HCT116 (cell line): ENCODE results near the gene MATK. TPM values are rescaled to one million over a fixed set of nuclear protein-coding genes. Genes with fewer than 3 reads are reported as not detected.
"Not testable (repeated sequence)": the region's sequence is repeated elsewhere in the genome, so short reads cannot be mapped to it uniquely, and the experiment has no call there.

Experiments used
- ATAC-seq: fragments of 200-7000 bp; cut with Tn5 transposase; 2 replicates; pipeline ENCODE4 v1.9.1; 2020; ENCODE audit warnings: mild to moderate bottlenecking, moderate library complexity
- BruUV-seq: library from RNA; stranded (reverse); fragments of 400-500 nt; replicated peaks from 2 replicates; lab custom pipeline; 2021; lab: Mats Ljungman, UMichigan
- CTCF ChIA-PET: fragments of 300-600 bp; sonication (Branson Sonifier 250); formaldehyde crosslinking; loops from one replicate; lab custom pipeline; 2021; ENCODE audit warnings: antibody characterized with exemption; lab: Charles Lee
- POLR2A ChIA-PET: fragments of 300-600, 350-600 bp; sonication (Branson Sonifier 250); formaldehyde crosslinking; loops from one replicate; lab custom pipeline; 2021; ENCODE audit warnings: antibody characterized with exemption; lab: Charles Lee
- RAD21 ChIA-PET, 2 experiments: fragments of 300-600 bp; sonication (Branson Sonifier 250); formaldehyde crosslinking; loops; one replicate each; lab custom pipeline; 2023; ENCODE audit warnings: low total read pairs in 2 of 2; ENCODE audit not compliant: uncharacterized antibody in 2 of 2, unreplicated experiment in 2 of 2, low non-redundant PET in 1 of 2; lab: Charles Lee
- DNase-seq: peaks from one replicate; pipeline ENCODE4 v3.0.0-alpha.2; 2010; ENCODE audit warnings: low read depth, low spot score
- H2AFZ ChIP-seq: fragments of 200-600 bp; shearing (Covaris generic), sonication (generic); 2 replicates; pipeline ENCODE4 v1.6.1; 2017; ENCODE audit warnings: low read depth, mixed run types, mixed read lengths, antibody characterized with exemption, low read length; ENCODE audit not compliant: poor library complexity, severe bottlenecking
- H3K27ac ChIP-seq: 2 replicates; pipeline ENCODE4 v1.5.1; 2012; ENCODE audit warnings: low read depth, low read length
- H3K27me3 ChIP-seq: fragments of 200-600 bp; sonication (generic); 2 replicates; pipeline ENCODE4 v1.6.1; 2016; ENCODE audit warnings: mixed run types, low read length, mixed read lengths; ENCODE audit not compliant: insufficient read depth
- H3K36me3 ChIP-seq, 2 experiments: fragments of 200-500 bp in 1 of 2; fragments of 200-600 bp in 1 of 2; sonication (Bioruptor generic) in 1 of 2; sonication (generic) in 1 of 2; 2 replicates each; pipeline versions ENCODE4 v1.5.1 to v1.6.1; 2014 to 2016; ENCODE audit warnings: low read length in 2 of 2, inconsistent platforms in 1 of 2, mixed read lengths in 1 of 2, mixed run types in 1 of 2; ENCODE audit not compliant: insufficient read depth in 2 of 2, control insufficient read depth in 1 of 2
- H3K4me1 ChIP-seq, 2 experiments: fragments of 200-600 bp in 1 of 2; sonication (generic) in 1 of 2; 2 replicates each; pipeline versions ENCODE4 v1.5.1 to v1.6.1; 2012 to 2017; ENCODE audit warnings: low read length in 2 of 2, inconsistent platforms in 1 of 2, mild to moderate bottlenecking in 1 of 2, mixed read lengths in 1 of 2, mixed run types in 1 of 2, moderate library complexity in 1 of 2; ENCODE audit not compliant: insufficient read depth in 2 of 2, control insufficient read depth in 1 of 2
- H3K4me2 ChIP-seq: fragments of 200-600 bp; sonication (generic); 2 replicates; pipeline ENCODE4 v1.6.1; 2017; ENCODE audit warnings: mixed run types, low read length, mixed read lengths
- H3K4me3 ChIP-seq, 2 experiments: fragments of 200-600 bp in 1 of 2; sonication (generic) in 1 of 2; replicated peaks in 1 of 2; 2 replicates each; pipeline ENCODE4 v1.5.1; 2011 to 2016; ENCODE audit warnings: low read length in 2 of 2, control low read depth in 1 of 2, low read depth in 1 of 2, mild to moderate bottlenecking in 1 of 2, mixed read lengths in 1 of 2, mixed run types in 1 of 2
- H3K79me2 ChIP-seq: fragments of 200-600 bp; sonication (generic); 2 replicates; pipeline ENCODE4 v1.6.1; 2017; ENCODE audit warnings: mild to moderate bottlenecking, mixed run types, low read length, moderate library complexity, mixed read lengths; ENCODE audit not compliant: insufficient read depth
- H3K9ac ChIP-seq: fragments of 200-600 bp; sonication (generic); 2 replicates; pipeline ENCODE4 v1.6.1; 2016; ENCODE audit warnings: low read length, mixed read lengths
- H3K9me2 ChIP-seq: fragments of 200-600 bp; sonication (generic), shearing (Covaris generic); 2 replicates; pipeline ENCODE4 v1.6.1; 2017; ENCODE audit warnings: mixed run types, mild to moderate bottlenecking, moderate library complexity; ENCODE audit not compliant: insufficient read depth
- H3K9me3 ChIP-seq, 2 experiments: fragments of 200-500 bp in 1 of 2; fragments of 200-600 bp in 1 of 2; sonication (Bioruptor generic) in 1 of 2; sonication (generic) in 1 of 2; 2 replicates each; pipeline ENCODE4 v1.6.1; 2014 to 2017; ENCODE audit warnings: low read length in 2 of 2, mixed read lengths in 2 of 2, inconsistent platforms in 1 of 2, low read depth in 1 of 2, mild to moderate bottlenecking in 1 of 2, mixed run types in 1 of 2, moderate library complexity in 1 of 2; ENCODE audit not compliant: control insufficient read depth in 1 of 2, insufficient read depth in 1 of 2
- H4K20me1 ChIP-seq: fragments of 200-600 bp; sonication (generic), shearing (Covaris generic); 2 replicates; pipeline ENCODE4 v1.6.1; 2017; ENCODE audit warnings: mixed run types, mild to moderate bottlenecking, moderate library complexity; ENCODE audit not compliant: insufficient read depth
- intact Hi-C: fragments of 100-400 bp; cut with micrococcal nuclease; formaldehyde crosslinking; loops from 2 replicates; pipeline ENCODE4 v1.10.0; 2022
- total RNA-seq: library from RNA; stranded (reverse); gene quantifications from one replicate; pipeline ENCODE4 v1.2.1, GENCODE V29; 2021; ENCODE audit not compliant: unreplicated experiment

The MATK gene
- total RNA-seq, 1 experiment from 2014 or later = not detected

DNA sequence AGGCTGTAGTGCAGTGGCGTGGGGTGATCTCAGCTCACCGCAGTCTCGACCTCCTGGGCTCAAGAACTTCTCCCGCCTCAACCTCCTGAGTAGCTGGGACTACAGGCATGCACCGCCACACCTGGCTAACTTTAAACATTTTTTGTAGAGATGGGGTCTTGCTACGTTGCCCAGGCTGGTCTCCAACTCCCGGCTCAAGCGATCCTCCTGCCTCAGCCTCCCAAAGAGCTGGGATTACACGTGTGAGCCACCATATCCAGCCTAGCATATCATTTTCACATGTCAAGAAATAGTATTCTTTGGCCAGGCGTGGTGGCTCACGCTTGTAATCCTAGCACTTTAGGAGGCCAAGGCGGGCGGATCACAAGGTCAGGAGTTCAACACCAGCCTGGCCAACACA, 27.9 kb downstream of the MATK start:
- Histone ChIP-seq H3K79me2 (peaks cover 29% of the 10 kb centered on the region), H3K4me1 (peaks cover 3 to 12% of the 10 kb centered on the region in 2 experiments; a peak in 2 of 4 replicates)
- ATAC-seq, BruUV-seq, H2AFZ ChIP-seq, POLR2A ChIA-PET, H3K27me3 ChIP-seq, RAD21 ChIA-PET, H3K4me2 ChIP-seq, H3K9ac ChIP-seq, intact Hi-C loops, H3K9me3 ChIP-seq, CTCF ChIA-PET, DNase-seq, H4K20me1 ChIP-seq, H3K9me2 ChIP-seq, H3K4me3 ChIP-seq, H3K27ac ChIP-seq, H3K36me3 ChIP-seq: not testable (repeated sequence)

- H2AFZ ChIP-seq, CTCF ChIA-PET, RAD21 ChIA-PET, H3K9me3 ChIP-seq, H3K27me3 ChIP-seq, H3K27ac ChIP-seq, intact Hi-C loops, H4K20me1 ChIP-seq, H3K4me1 ChIP-seq, H3K36me3 ChIP-seq, BruUV-seq, POLR2A ChIA-PET, H3K4me2 ChIP-seq, DNase-seq, ATAC-seq, H3K9ac ChIP-seq, H3K4me3 ChIP-seq, H3K9me2 ChIP-seq: not testable (repeated sequence)
- H3K79me2 ChIP-seq = peaks cover 25% of the 10 kb centered on the region
Observed at GRCh38 chr19:3757705-3758104, 28.5 kb downstream of the MATK start.
